Large intestine (tissue), 12 donors: ENCODE data around the gene LEMD2. TPM values are rescaled to one million over a fixed set of nuclear protein-coding genes. Genes with fewer than 3 reads are reported as not detected.
"Not testable (repeated sequence)": the region's sequence is repeated elsewhere in the genome, so short reads cannot be mapped to it uniquely, and the experiment has no call there.

Source experiments
- DNase-seq, 2 donors: peaks; one replicate each; pipeline versions ENCODE4 v3.0.0 to v3.0.0-alpha.2; 2013
- H3K27ac ChIP-seq: one replicate; pipeline ENCODE4 v1.5.1; 2013; ENCODE audit warnings: low read length
- H3K27me3 ChIP-seq: 2 replicates; pipeline ENCODE4 v1.6.1; 2013; ENCODE audit warnings: low read length; ENCODE audit not compliant: control insufficient read depth, insufficient read depth
- H3K36me3 ChIP-seq: 2 replicates; pipeline ENCODE4 v1.6.1; 2013; ENCODE audit warnings: low read length; ENCODE audit not compliant: control insufficient read depth, insufficient read depth
- H3K4me1 ChIP-seq: one replicate; pipeline ENCODE4 v1.6.1; 2013; ENCODE audit warnings: low read length; ENCODE audit not compliant: control insufficient read depth, insufficient read depth
- H3K4me3 ChIP-seq: one replicate; pipeline ENCODE4 v1.5.1; 2013; ENCODE audit warnings: low read length
- H3K9me3 ChIP-seq: one replicate; pipeline ENCODE4 v1.6.1; 2013; ENCODE audit warnings: mild to moderate bottlenecking, low read depth, low read length, moderate library complexity; ENCODE audit not compliant: control insufficient read depth
- WGBS: methylation state at CpG from one replicate; pipeline ENCODE4 v1.1.5; 2013; ENCODE audit warnings: low lambda C conversion rate; ENCODE audit not compliant: insufficient coverage; 5-methylcytosine and 5-hydroxymethylcytosine counted together
- long read RNA-seq, 11 donors: transcript quantifications; one replicate each; lab custom pipeline, GENCODE V29; 2026
- polyA plus RNA-seq: library from polyadenylated mRNA; unstranded; fragments of 120-200 nt; gene quantifications from one replicate; pipeline ENCODE4 v1.2.1, GENCODE V29; 2013

Gene LEMD2
- 56.2 TPM for polyA plus RNA-seq
- long read RNA-seq, donor 1, transcript LEMD2-201 (9 exons, 2,958 nt), result major isoform, 5 of 7 reads
- long read RNA-seq, donor 1, partial matches to known transcripts, result 0 of 7 reads
- long read RNA-seq, donor 1, other reads (novel, unspliced or antisense), result 0 of 7 reads
- long read RNA-seq, donor 2, transcript LEMD2-201 (9 exons, 2,958 nt), result major isoform, 15 of 19 reads
- long read RNA-seq, donor 2, partial matches to known transcripts, result 0 of 19 reads
- long read RNA-seq, donor 2, other reads (novel, unspliced or antisense), result 0 of 19 reads
- long read RNA-seq, donor 3, transcript LEMD2-201 (9 exons, 2,958 nt), result major isoform, 29 of 31 reads
- long read RNA-seq, donor 3, partial matches to known transcripts, result 0 of 31 reads
- long read RNA-seq, donor 3, other reads (novel, unspliced or antisense), result 0 of 31 reads
- long read RNA-seq, donor 4, partial matches to known transcripts, result 0 of 2 reads
- long read RNA-seq, donor 4, other reads (novel, unspliced or antisense), result 0 of 2 reads
- long read RNA-seq, donor 5, transcript LEMD2-201 (9 exons, 2,958 nt), result major isoform, 5 of 7 reads
- long read RNA-seq, donor 5, partial matches to known transcripts, result 0 of 7 reads
- long read RNA-seq, donor 5, other reads (novel, unspliced or antisense), result 0 of 7 reads
- long read RNA-seq, donor 6, transcript LEMD2-201 (9 exons, 2,958 nt), result major isoform, 19 of 20 reads
- long read RNA-seq, donor 6, partial matches to known transcripts, result 0 of 20 reads
- long read RNA-seq, donor 6, other reads (novel, unspliced or antisense), result 0 of 20 reads
- long read RNA-seq, donor 7, partial matches to known transcripts, result 0 of 4 reads
- long read RNA-seq, donor 7, other reads (novel, unspliced or antisense), result 0 of 4 reads
- long read RNA-seq, donor 8, transcript LEMD2-201 (9 exons, 2,958 nt), result major isoform, 13 of 33 reads
- long read RNA-seq, donor 8, partial matches to known transcripts, result 19 of 33 reads
- long read RNA-seq, donor 8, other reads (novel, unspliced or antisense), result 0 of 33 reads
- long read RNA-seq, donor 9, transcript LEMD2-201 (9 exons, 2,958 nt), result major isoform, 11 of 13 reads
- long read RNA-seq, donor 9, partial matches to known transcripts, result 0 of 13 reads
- long read RNA-seq, donor 9, other reads (novel, unspliced or antisense), result 0 of 13 reads
- long read RNA-seq, donor 10, transcript LEMD2-201 (9 exons, 2,958 nt), result major isoform, 16 of 17 reads
- long read RNA-seq, donor 10, partial matches to known transcripts, result 0 of 17 reads
- long read RNA-seq, donor 10, other reads (novel, unspliced or antisense), result 0 of 17 reads
- long read RNA-seq, donor 11, transcript LEMD2-201 (9 exons, 2,958 nt), result major isoform, 10 of 31 reads
- long read RNA-seq, donor 11, partial matches to known transcripts, result 19 of 31 reads
- long read RNA-seq, donor 11, other reads (novel, unspliced or antisense), result 0 of 31 reads

GRCh38 chr6:33788694-33789549 is at the start of gene LEMD2:
TSS of gene LEMD2 (minus strand) at chr6:33789130. CDS start at chr6:33789116, 14 bp downstream.
- peak; percentile 95 to 97 for DNase-seq
- no peaks in the 10 kb centered on the region for H3K9me3 ChIP-seq
- H3K36me3 ChIP-seq, result peaks cover 21% of the 10 kb centered on the region
- peaks cover 20% of the 10 kb centered on the region for H3K4me1 ChIP-seq
- WGBS, result 20% methylated on average over 1 of the region's 86 CpGs
- peak within 1 kb of the TSS; percentile 82 for H3K27ac ChIP-seq
- peak within 1 kb of the TSS; percentile 64 for H3K4me3 ChIP-seq
- H3K27me3 ChIP-seq, result no peaks in the 10 kb centered on the region

GRCh38 chr6:33837971-33838665 is 49.2 kb upstream of the LEMD2 start:
- peaks cover 5% of the 10 kb centered on the region for H3K9me3 ChIP-seq
- WGBS, result 40% methylated on average over 2 of the region's 12 CpGs
- no peaks in the 10 kb centered on the region for H3K27me3 ChIP-seq
- H3K27ac ChIP-seq, result no peak overlapping the region
- peaks cover 21% of the 10 kb centered on the region for H3K4me1 ChIP-seq
- DNase-seq, result no peak
- H3K36me3 ChIP-seq, result no peaks in the 10 kb centered on the region
- H3K4me3 ChIP-seq, result no peak overlapping the region

GRCh38 chr6:33836806-33837469 is 48.0 kb upstream of the LEMD2 start:
- Histone ChIP-seq H3K9me3 (peaks cover 10% of the 10 kb centered on the region), H3K27me3 (no peaks in the 10 kb centered on the region), H3K36me3 (no peaks in the 10 kb centered on the region), H3K4me1 (peaks cover 21% of the 10 kb centered on the region), H3K27ac (no peak overlapping the region), H3K4me3 (no peak overlapping the region)
- WGBS, result no CpG with 5 or more reads among the region's 3 CpGs
- no peak for DNase-seq

- H3K4me1 ChIP-seq, result peaks cover 11% of the 10 kb centered on the region
Observed at GRCh38 chr6:33834401-33835392, 45.8 kb upstream of the LEMD2 start.

GRCh38 chr6:33833599-33833998 is 44.7 kb upstream of the LEMD2 start:
- DNase-seq, result no peak
- H3K27me3 ChIP-seq, result no peaks in the 10 kb centered on the region
- H3K36me3 ChIP-seq, result no peaks in the 10 kb centered on the region
- H3K4me1 ChIP-seq, result no peaks in the 10 kb centered on the region
- H3K4me3 ChIP-seq, result no peak overlapping the region
- 80% methylated on average over 1 of the region's 6 CpGs for WGBS
- H3K9me3 ChIP-seq, result peaks cover 10% of the 10 kb centered on the region
- no peak overlapping the region for H3K27ac ChIP-seq

More at GRCh38 chr6:33834401-33835392, 45.8 kb upstream of the LEMD2 start:
- H3K36me3 ChIP-seq, result no peaks in the 10 kb centered on the region
- 92% methylated on average over 2 of the region's 22 CpGs for WGBS
- no peak overlapping the region for H3K27ac ChIP-seq
- no peaks in the 10 kb centered on the region for H3K27me3 ChIP-seq
- H3K4me3 ChIP-seq, result no peak overlapping the region
- peaks cover 10% of the 10 kb centered on the region for H3K9me3 ChIP-seq
- DNase-seq, result no peak

- WGBS, result no CpG with 5 or more reads among the region's 32 CpGs
- not testable (repeated sequence) for H3K27ac ChIP-seq
Observed at GRCh38 chr6:33832831-33833230, 43.9 kb upstream of the LEMD2 start.

GRCh38 chr6:33831725-33832124 is 42.8 kb upstream of the LEMD2 start:
- DNase-seq, H3K4me1 ChIP-seq, H3K36me3 ChIP-seq, H3K4me3 ChIP-seq, H3K27ac ChIP-seq, H3K27me3 ChIP-seq: not testable (repeated sequence)
- no CpG with 5 or more reads among the region's 5 CpGs for WGBS
- H3K9me3 ChIP-seq, result peaks cover 10% of the 10 kb centered on the region

More at GRCh38 chr6:33832831-33833230, 43.9 kb upstream of the LEMD2 start:
- H3K4me3 ChIP-seq, DNase-seq, H3K4me1 ChIP-seq, H3K27me3 ChIP-seq, H3K36me3 ChIP-seq: not testable (repeated sequence)
- peaks cover 10% of the 10 kb centered on the region for H3K9me3 ChIP-seq
